RKO (cell line): ENCODE data around the gene MXRA8.
A peak's percentile ranks its signal among the peaks of the same experiment; 100 is the strongest.
"Not testable (repeated sequence)": the region's sequence is repeated elsewhere in the genome, so short reads cannot be mapped to it uniquely, and the experiment has no call there.

Experiments used
- DNase-seq: peaks from one replicate; pipeline ENCODE4 v3.0.0-alpha.2; 2016; ENCODE audit warnings: low spot score

MXRA8 gene

GRCh38 chr1:1318777-1319645, 39.3 kb downstream of the MXRA8 start:
- DNase-seq, result no peak

- DNase-seq, result peak; percentile 82
Measured at GRCh38 chr1:1318131-1318652, 40.2 kb downstream of the MXRA8 start.

GRCh38 chr1:1317420-1317819, 40.9 kb downstream of the MXRA8 start:
- no peak for DNase-seq

- DNase-seq, result not testable (repeated sequence)
Measured at GRCh38 chr1:1316199-1316598, 42.2 kb downstream of the MXRA8 start.

- DNase-seq, result no peak
Measured at GRCh38 chr1:1315435-1315954, 42.9 kb downstream of the MXRA8 start.

- DNase-seq, result no peak
Measured at GRCh38 chr1:1314678-1315335, 43.5 kb downstream of the MXRA8 start.

- DNase-seq, result no peak
Measured at GRCh38 chr1:1314237-1314586, 44.1 kb downstream of the MXRA8 start.

- no peak for DNase-seq
Measured at GRCh38 chr1:1313500-1314236, 44.7 kb downstream of the MXRA8 start.

- DNase-seq, result no peak
Measured at GRCh38 chr1:1312450-1313314, 45.7 kb downstream of the MXRA8 start.

GRCh38 chr1:1311107-1312104, 46.9 kb downstream of the MXRA8 start:
- DNase-seq, result no peak

- DNase-seq, result no peak
Measured at GRCh38 chr1:1310476-1311053, 47.8 kb downstream of the MXRA8 start.

GRCh38 chr1:1310109-1310385, 48.3 kb downstream of the MXRA8 start:
- no peak for DNase-seq

GRCh38 chr1:1309251-1310108, 48.9 kb downstream of the MXRA8 start:
- no peak for DNase-seq

GRCh38 chr1:1308756-1309250, 49.6 kb downstream of the MXRA8 start:
- DNase-seq, result no peak

- DNase-seq, result peak; percentile 93
Measured at GRCh38 chr1:1307923-1308755, 50.2 kb downstream of the MXRA8 start, which contains the start of the genes ACAP3 and PUSL1. TSS of gene ACAP3 (minus strand) at chr1:1307930. CDS start at chr1:1307815, 115 bp downstream. TSS of gene PUSL1 (plus strand) at chr1:1308597. CDS start at chr1:1308644, 47 bp downstream.

- DNase-seq, result no peak
Measured at GRCh38 chr1:1307261-1307922, 51.0 kb downstream of the MXRA8 start.

GRCh38 chr1:1306661-1307260, 51.6 kb downstream of the MXRA8 start:
- DNase-seq, result no peak
